HepG2 (cell line): ENCODE measurements around the gene PIM3. TPM values are rescaled to one million over a fixed set of nuclear protein-coding genes. Genes with fewer than 3 reads are reported as not detected.

Source experiments
- BRCA1 ChIP-seq: sonication (generic); formaldehyde crosslinking; IDR thresholded peaks from 2 replicates; pipeline ENCODE4 v1.4.0; 2020; ENCODE audit warnings: missing genetic modification reagents
- DMTF1 ChIP-seq: sonication (generic); formaldehyde crosslinking; IDR thresholded peaks from 2 replicates; pipeline ENCODE4 v1.4.0; 2020; ENCODE audit warnings: mild to moderate bottlenecking, missing genetic modification reagents
- FOXM1 ChIP-seq: sonication (generic); formaldehyde crosslinking; IDR thresholded peaks from 2 replicates; pipeline ENCODE4 v1.5.0; 2020; ENCODE audit warnings: missing genetic modification reagents
- GRHL1 ChIP-seq: sonication (generic); formaldehyde crosslinking; conservative IDR thresholded peaks from 2 replicates; pipeline ENCODE4 v1.8.0; 2022; ENCODE audit warnings: missing genetic modification reagents
- IKZF1 ChIP-seq: fragments of 450-650 bp; IDR thresholded peaks from 2 replicates; pipeline ENCODE4 v1.7.1; 2016
- IKZF4 ChIP-seq: sonication (generic); formaldehyde crosslinking; IDR thresholded peaks from 2 replicates; pipeline ENCODE4 v1.5.1; 2020; ENCODE audit warnings: borderline replicate concordance, mild to moderate bottlenecking, low read depth, missing genetic modification reagents; ENCODE audit errors: not compliant biosample characterization
- PRDM15 ChIP-seq: sonication (generic); formaldehyde crosslinking; IDR thresholded peaks from 2 replicates; pipeline ENCODE4 v1.4.0; 2020; ENCODE audit warnings: missing genetic modification reagents
- SKIL ChIP-seq: sonication (generic); formaldehyde crosslinking; IDR thresholded peaks from 2 replicates; pipeline ENCODE4 v1.8.0; 2022; ENCODE audit warnings: missing genetic modification reagents, mild to moderate bottlenecking, moderate library complexity, borderline replicate concordance
- SMAD3 ChIP-seq: sonication (generic); formaldehyde crosslinking; IDR thresholded peaks from 2 replicates; pipeline ENCODE4 v1.4.0; 2020; ENCODE audit warnings: missing genetic modification reagents
- SNAI1 ChIP-seq: sonication (generic); formaldehyde crosslinking; IDR thresholded peaks from 2 replicates; pipeline ENCODE4 v1.5.0; 2020; ENCODE audit warnings: mild to moderate bottlenecking, missing genetic modification reagents, borderline replicate concordance
- SNAPC5 ChIP-seq: sonication (generic); formaldehyde crosslinking; IDR thresholded peaks from 2 replicates; pipeline ENCODE4 v1.8.1; 2023; ENCODE audit warnings: mild to moderate bottlenecking, missing genetic modification reagents, borderline replicate concordance
- ZNF569 ChIP-seq: sonication (generic); formaldehyde crosslinking; IDR thresholded peaks from 2 replicates; pipeline ENCODE4 v1.5.0; 2020; ENCODE audit warnings: mild to moderate bottlenecking, missing genetic modification reagents, moderate library complexity, borderline replicate concordance
- ZNF710 ChIP-seq: sonication (generic); formaldehyde crosslinking; IDR thresholded peaks from 2 replicates; pipeline ENCODE4 v1.5.0; 2020; ENCODE audit warnings: mild to moderate bottlenecking, missing genetic modification reagents, borderline replicate concordance
- polyA plus RNA-seq, 8 experiments: library from polyadenylated mRNA; depleted of rRNA in 3 of 8; stranded (reverse) in 7 of 8; unstranded in 1 of 8; fragments of >200 nt; fragmentation: Illumina TruSeq in 4 of 8; extraction: Trizol in 4 of 8; gene quantifications; 2 replicates each; pipeline versions ENCODE4 v1.2.1 to v1.2.3, GENCODE V29; 2011 to 2016; ENCODE audit warnings: low read depth in 4 of 8, missing spikeins in 1 of 8, mixed read lengths in 1 of 8; ENCODE audit not compliant: insufficient read depth in 1 of 8
- total RNA-seq, 5 experiments: library from RNA; depleted of rRNA; stranded (reverse); fragments of >200 nt; fragmentation: Illumina TruSeq; extraction: Trizol; gene quantifications; 2 replicates each; pipeline ENCODE4 v1.2.3, GENCODE V29; 2016; ENCODE audit warnings: low read depth in 1 of 5

The PIM3 gene
- total and polyA plus RNA-seq, 2 of the 13 experiments (the other 11 are each of a cell fraction or from before 2014, with no cell fraction given): 21.6 to 31.2 TPM

GRCh38 chr22:49966774-49967705, 6.5 kb downstream of the PIM3 start (continued):
- TF ChIP-seq SKIL (peak; percentile 50; the same call in 1 of the 2 replicates), GRHL1 (CRISPR knock-in tag) (no peak), SMAD3 (CRISPR knock-in tag) (no peak), BRCA1 (CRISPR knock-in tag) (no peak), PRDM15 (CRISPR knock-in tag) (no peak; the same call in 1 of the 2 replicates), SNAI1 (CRISPR knock-in tag) (0 out of 2 replicates have a peak, but pooled peaks have one; percentile 78), IKZF1 (no peak), ZNF710 (CRISPR knock-in tag) (no peak), ZNF569 (no peak), SNAPC5 (CRISPR knock-in tag) (no peak), IKZF4 (CRISPR knock-in tag) (no peak), FOXM1 (CRISPR knock-in tag) (no peak), DMTF1 (no peak)
